Skeletal muscle satellite cell (primary cell): ENCODE results near the gene ANK3.

Experiments used
- H3K27me3 ChIP-seq: 2 replicates; pipeline ENCODE4 v1.7.0; 2013; ENCODE audit warnings: low read length; ENCODE audit not compliant: control insufficient read depth, insufficient read depth
- H3K36me3 ChIP-seq: 2 replicates; pipeline ENCODE4 v1.7.0; 2013; ENCODE audit warnings: mild to moderate bottlenecking, control low read depth, low read length; ENCODE audit not compliant: insufficient read depth
- H3K4me1 ChIP-seq: 2 replicates; pipeline ENCODE4 v1.7.0; 2013; ENCODE audit warnings: low read length; ENCODE audit not compliant: control insufficient read depth, insufficient read depth
- H3K4me2 ChIP-seq: 2 replicates; pipeline ENCODE4 v1.7.0; 2013; ENCODE audit warnings: mild to moderate bottlenecking, low read length
- H3K4me3 ChIP-seq: 2 replicates; pipeline ENCODE4 v1.7.0; 2013; ENCODE audit warnings: low read length
- H3K9ac ChIP-seq: 2 replicates; pipeline ENCODE4 v1.7.0; 2013; ENCODE audit warnings: mild to moderate bottlenecking, low read depth, low read length, moderate library complexity
- H3K9me3 ChIP-seq: replicated peaks from 2 replicates; pipeline ENCODE4 v1.7.0; 2013; ENCODE audit warnings: mild to moderate bottlenecking, control low read depth, low read length

Gene ANK3

DNA sequence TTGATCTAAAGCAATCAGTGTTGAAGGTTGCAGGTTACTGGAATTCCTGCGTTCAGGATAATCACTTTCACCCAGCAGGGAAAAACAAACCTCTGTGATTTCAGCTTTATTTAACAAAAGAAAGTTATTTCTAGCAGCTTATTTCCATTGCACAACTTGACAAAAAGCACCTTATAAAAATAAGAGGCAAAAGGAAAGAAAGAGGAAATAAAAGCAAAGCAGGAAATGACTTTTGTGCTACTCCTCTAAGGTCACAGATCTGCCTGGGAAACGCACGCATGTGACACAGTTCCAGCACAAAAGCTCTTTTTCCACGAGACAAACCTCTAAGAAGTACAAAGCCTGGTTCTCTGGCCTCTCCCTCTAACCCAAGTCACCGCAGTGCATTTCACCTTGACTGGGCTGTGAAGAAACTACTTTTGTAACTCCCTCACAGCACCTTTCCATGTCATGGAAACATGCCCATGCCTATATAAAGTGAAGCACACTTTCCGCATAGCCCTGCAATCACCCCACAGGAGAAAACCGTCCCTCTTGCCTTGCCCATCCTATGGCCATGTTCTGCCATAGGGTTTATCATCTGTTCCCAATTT, 870 bp downstream of the ANK3 start:
- H3K9me3 ChIP-seq, result no peaks in the 10 kb centered on the region
- H3K36me3 ChIP-seq, result no peaks in the 10 kb centered on the region
- H3K4me3 ChIP-seq, result no peak overlapping the region
- H3K4me1 ChIP-seq, result peaks cover 28% of the 10 kb centered on the region
- H3K27me3 ChIP-seq, result no peaks in the 10 kb centered on the region
- no peak overlapping the region for H3K9ac ChIP-seq
- H3K4me2 ChIP-seq, result no peak overlapping the region

DNA sequence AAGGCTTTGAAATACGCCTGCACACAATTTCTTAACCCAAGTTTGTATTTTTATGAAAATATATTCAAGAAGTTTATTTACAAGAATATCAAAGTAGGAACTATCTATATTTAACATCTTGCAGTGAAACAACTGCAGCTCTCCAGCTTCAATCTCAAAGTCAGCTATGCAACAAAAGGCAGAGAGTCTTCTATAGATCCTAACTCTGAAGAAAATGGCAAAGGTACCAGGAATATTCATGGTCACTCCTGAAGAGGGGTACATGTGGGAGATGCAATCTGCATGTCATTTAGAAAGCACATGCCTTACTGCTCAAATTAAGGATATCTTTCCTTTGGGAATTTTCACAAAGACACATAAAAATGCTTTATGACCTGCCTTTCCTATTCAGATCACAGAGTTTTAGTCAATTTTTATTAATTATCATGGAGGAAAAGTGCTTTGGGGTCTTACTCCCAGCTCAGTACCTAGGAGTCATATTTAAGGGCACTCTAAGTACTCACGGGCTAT, 1.5 kb downstream of the ANK3 start:
- H3K4me2 ChIP-seq, result no peak overlapping the region
- no peak overlapping the region for H3K9ac ChIP-seq
- peaks cover 34% of the 10 kb centered on the region for H3K4me1 ChIP-seq
- no peaks in the 10 kb centered on the region for H3K9me3 ChIP-seq
- H3K4me3 ChIP-seq, result no peak overlapping the region
- H3K36me3 ChIP-seq, result no peaks in the 10 kb centered on the region
- H3K27me3 ChIP-seq, result no peaks in the 10 kb centered on the region

DNA sequence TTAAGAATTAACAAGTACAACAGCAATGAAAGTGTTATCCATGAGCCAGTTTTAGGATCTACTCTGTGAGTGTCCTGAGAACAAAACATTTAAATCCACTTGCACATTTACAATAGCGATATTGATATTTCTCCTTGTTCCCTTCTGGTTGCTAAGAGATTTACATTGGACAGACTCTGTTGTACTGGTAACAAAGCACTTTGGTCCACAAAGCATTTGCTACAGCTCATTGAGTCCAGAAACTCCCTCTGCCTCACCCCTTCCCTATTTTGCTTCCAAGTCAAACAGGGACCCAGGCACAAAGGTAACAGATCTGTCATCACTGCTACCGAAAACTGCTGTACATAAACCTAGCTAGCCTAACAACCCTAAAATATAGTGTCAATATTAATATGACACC, 2.1 kb downstream of the ANK3 start:
- H3K9ac ChIP-seq, result no peak overlapping the region
- H3K4me2 ChIP-seq, result no peak overlapping the region
- H3K4me3 ChIP-seq, result no peak overlapping the region
- H3K27me3 ChIP-seq, result no peaks in the 10 kb centered on the region
- H3K36me3 ChIP-seq, result no peaks in the 10 kb centered on the region
- H3K9me3 ChIP-seq, result no peaks in the 10 kb centered on the region
- peaks cover 38% of the 10 kb centered on the region for H3K4me1 ChIP-seq

DNA sequence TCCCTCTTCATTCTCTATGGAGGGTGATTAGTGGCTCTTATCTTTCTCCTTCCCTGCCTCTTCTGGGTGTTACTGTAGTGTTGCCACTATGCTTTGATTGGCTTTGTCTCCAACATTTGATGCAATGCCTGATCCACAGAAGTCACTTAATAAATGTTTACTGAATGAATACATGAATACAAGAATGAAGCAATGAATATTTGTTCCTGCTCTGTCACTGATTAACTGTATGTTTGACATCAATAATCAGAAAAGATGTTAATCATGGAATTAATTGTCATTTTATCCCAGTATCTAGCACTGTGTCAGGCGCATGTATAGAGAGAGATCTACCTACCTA, 4.3 kb downstream of the ANK3 start:
- Histone ChIP-seq H3K9ac (peak overlapping the region; percentile 63), H3K4me2 (peak overlapping the region; percentile 72), H3K4me1 (peaks cover 36% of the 10 kb centered on the region), H3K36me3 (no peaks in the 10 kb centered on the region), H3K9me3 (no peaks in the 10 kb centered on the region), H3K27me3 (no peaks in the 10 kb centered on the region), H3K4me3 (peak overlapping the region; percentile 42)

DNA sequence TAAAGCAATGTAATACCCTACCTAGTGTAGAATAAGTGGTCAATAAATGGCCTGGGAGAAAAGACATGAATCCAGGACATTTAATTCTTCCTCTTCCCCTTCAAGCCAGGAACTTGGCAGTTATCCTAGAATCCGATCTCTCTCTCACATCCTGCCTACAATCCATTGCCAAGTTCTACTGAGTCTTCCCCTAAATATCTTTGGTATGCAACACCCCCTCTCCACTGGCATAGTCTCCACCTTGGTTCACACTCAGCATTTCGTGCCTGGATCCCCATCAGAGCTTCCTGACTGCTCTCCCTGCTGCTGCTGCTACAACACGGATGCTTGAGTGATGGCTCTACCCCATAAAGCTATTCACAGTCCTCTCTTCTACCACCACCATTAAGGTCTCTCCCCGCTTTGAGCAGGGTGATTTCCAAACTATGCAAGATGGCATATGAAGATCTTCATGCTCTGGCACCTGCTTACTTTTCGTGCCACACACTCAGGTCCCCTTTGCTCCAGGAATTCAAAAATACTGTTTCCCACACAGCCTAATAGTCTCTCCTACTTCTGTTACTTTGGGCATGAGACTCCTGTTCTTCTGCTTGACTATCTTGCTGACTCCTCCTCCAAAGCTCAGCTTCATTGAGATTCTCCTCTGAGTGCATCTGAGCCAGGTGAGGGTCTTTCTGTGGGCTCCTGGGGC, 4.8 kb downstream of the ANK3 start:
- peak overlapping the region; percentile 72 for H3K4me2 ChIP-seq
- peaks cover 32% of the 10 kb centered on the region for H3K4me1 ChIP-seq
- no peaks in the 10 kb centered on the region for H3K9me3 ChIP-seq
- peak overlapping the region; percentile 42 for H3K4me3 ChIP-seq
- peak overlapping the region; percentile 63 for H3K9ac ChIP-seq
- H3K27me3 ChIP-seq, result no peaks in the 10 kb centered on the region
- H3K36me3 ChIP-seq, result no peaks in the 10 kb centered on the region

DNA sequence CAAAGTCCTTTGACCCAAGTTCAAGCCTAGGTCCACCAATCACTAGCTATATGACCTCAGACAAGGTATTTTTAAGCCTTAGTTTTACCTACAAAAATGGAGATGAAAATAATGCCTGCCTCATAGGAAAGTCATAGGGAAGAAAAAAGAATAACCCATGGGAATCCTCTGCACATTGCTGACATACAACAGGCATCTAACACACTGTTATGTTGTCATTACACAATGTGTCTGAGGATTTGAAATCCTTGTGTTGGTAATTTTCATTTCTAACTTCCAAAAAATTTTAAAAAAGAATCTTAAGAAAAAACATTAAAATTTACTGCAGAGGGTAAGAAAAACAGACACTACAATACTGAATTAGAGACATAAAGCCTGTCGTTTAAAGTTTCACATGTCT, 5.7 kb downstream of the ANK3 start:
- Histone ChIP-seq H3K4me3 (no peak overlapping the region), H3K9ac (peak overlapping the region; percentile 56), H3K4me2 (no peak overlapping the region), H3K36me3 (no peaks in the 10 kb centered on the region), H3K4me1 (peaks cover 32% of the 10 kb centered on the region), H3K9me3 (no peaks in the 10 kb centered on the region), H3K27me3 (no peaks in the 10 kb centered on the region)

DNA sequence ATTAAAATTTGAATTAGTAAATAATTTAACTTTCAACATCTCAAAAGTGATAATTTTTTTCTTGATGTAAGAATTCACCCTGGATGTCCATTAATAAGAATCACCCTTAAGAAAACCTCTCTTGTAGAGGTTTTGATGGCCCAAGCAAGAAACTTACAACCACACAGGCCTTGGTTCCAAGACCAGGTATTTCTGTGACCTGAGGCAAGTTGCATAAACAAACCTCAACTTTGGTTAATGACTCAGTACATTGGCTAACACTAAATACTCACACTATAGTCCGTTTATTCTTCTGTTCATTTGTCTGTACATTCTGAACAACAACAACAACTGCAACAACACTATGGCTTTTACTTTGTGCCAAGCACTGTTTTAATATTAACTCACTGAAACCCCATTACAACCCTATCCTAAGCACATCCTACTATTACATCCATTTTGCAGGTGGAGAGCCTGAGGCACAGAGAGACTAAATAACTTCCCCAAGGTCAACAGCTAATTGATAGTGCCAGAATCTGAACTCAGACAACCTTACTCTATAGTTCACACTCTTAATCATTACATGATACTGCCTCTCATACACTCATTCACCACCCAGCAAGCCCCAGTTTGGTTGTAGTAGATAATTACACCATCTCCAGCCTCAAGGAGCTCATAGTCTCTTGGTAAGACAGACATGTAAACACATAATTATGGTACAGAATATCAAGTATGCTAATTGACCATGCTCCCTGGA, 6.6 kb downstream of the ANK3 start:
- H3K4me1 ChIP-seq, result peaks cover 37% of the 10 kb centered on the region
- H3K4me2 ChIP-seq, result no peak overlapping the region
- H3K4me3 ChIP-seq, result no peak overlapping the region
- H3K9ac ChIP-seq, result no peak overlapping the region
- no peaks in the 10 kb centered on the region for H3K9me3 ChIP-seq
- H3K27me3 ChIP-seq, result no peaks in the 10 kb centered on the region
- no peaks in the 10 kb centered on the region for H3K36me3 ChIP-seq

DNA sequence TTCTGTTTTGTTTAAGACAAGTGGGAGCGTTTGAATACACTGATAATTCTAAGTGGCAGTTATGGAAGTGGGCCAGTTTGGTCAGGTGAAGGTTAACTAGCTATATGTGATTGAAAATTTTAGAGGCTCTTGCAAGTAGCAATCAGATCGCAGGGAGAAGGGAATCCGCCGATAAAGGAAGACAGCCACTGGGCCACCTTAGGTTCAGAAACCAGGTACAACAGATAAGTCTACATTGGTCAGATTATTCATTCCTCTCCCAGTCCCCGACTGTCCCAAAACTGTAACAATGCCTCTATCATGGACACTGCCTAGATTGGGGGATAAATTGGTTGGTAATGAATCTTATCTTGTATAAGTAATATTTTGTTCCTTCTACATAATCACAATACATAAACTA, 8.9 kb downstream of the ANK3 start:
- H3K36me3 ChIP-seq, result no peaks in the 10 kb centered on the region
- H3K4me3 ChIP-seq, result no peak overlapping the region
- no peak overlapping the region for H3K9ac ChIP-seq
- H3K4me1 ChIP-seq, result peaks cover 41% of the 10 kb centered on the region
- no peak overlapping the region for H3K4me2 ChIP-seq
- no peaks in the 10 kb centered on the region for H3K9me3 ChIP-seq
- H3K27me3 ChIP-seq, result no peaks in the 10 kb centered on the region

DNA sequence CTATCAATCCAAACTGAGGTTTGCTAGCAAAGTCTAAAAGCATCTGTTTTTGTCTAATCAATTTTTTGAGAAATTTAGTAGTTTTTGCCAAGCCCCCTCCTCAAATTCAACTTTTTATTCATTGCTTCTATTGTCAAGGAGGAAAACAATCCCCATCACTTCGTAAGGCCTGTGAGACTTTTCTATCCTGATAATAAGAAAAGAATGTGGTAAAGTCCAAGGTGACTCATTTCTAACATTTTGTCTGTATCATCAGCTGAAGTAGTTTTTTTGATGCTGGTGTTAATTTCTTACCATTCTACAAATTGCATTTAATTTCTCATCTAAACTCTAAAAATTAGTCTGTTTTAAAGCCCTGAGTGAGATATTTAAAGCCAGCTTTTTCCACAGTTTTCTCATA, 11.7 kb downstream of the ANK3 start:
- H3K4me1 ChIP-seq, result peaks cover 14% of the 10 kb centered on the region
- no peak overlapping the region for H3K4me3 ChIP-seq
- H3K9me3 ChIP-seq, result no peaks in the 10 kb centered on the region
- H3K9ac ChIP-seq, result peak overlapping the region; percentile 20
- no peaks in the 10 kb centered on the region for H3K27me3 ChIP-seq
- no peaks in the 10 kb centered on the region for H3K36me3 ChIP-seq
- H3K4me2 ChIP-seq, result no peak overlapping the region

DNA sequence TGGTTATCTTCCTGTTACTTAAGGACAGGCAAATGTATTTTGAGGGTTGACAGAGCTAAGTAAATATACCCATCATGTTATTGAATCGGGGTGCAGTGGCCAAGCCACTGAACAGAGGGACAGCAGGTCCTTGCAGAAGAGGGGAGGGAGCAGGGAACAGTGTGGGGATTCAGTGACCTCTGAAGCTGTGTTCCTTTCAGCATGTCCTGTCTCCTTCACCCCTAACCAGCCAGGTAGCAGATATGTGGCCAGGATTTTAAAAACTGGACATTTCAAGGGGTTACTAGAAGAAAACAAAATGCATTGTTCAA, 12.7 kb downstream of the ANK3 start:
- peaks cover 12% of the 10 kb centered on the region for H3K4me1 ChIP-seq
- no peak overlapping the region for H3K9ac ChIP-seq
- no peaks in the 10 kb centered on the region for H3K27me3 ChIP-seq
- H3K36me3 ChIP-seq, result no peaks in the 10 kb centered on the region
- no peak overlapping the region for H3K4me3 ChIP-seq
- H3K4me2 ChIP-seq, result no peak overlapping the region
- H3K9me3 ChIP-seq, result no peaks in the 10 kb centered on the region

DNA sequence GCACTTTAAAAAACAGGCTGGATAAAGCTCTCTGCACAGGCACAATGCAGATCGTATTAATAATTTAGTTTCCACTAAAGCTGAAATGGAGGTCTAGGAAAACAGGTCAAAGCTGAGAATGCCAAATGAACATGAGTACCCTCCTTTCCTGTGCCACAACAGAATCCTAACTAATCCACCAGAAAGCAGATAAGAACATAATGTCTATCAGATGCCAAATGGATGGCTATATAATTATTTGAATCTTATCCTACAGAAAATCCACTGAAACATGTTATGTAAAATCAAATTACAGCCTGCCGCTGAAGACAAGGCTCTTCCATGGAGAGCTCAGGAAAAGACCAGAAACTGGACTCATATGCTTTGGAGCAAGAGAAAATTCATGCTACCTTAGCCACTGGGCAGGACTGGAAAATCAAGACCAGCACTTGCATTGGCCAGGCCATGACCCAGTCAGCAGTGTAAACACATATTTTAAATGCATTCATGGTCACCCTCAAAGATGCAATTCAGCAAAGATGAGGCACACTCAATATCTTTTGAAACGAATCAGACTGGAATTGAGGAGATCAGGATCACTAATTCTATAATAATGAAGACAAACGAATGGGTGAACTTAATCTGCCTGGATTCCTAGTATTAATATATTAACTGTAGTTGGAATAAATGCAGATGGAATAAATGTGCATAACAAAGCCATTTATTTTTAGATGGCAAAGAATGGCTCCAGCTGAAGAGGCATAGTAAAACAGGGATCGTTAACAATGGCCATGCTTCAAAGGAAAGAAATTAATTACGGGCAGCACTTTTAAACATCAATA, 13.2 kb downstream of the ANK3 start:
- Histone ChIP-seq H3K4me3 (no peak overlapping the region), H3K4me1 (peaks cover 12% of the 10 kb centered on the region), H3K36me3 (no peaks in the 10 kb centered on the region), H3K4me2 (no peak overlapping the region), H3K9ac (no peak overlapping the region), H3K9me3 (no peaks in the 10 kb centered on the region), H3K27me3 (no peaks in the 10 kb centered on the region)
